HCT116 (cell line): ENCODE data around the gene MRPS17. TPM values are rescaled to one million over a fixed set of nuclear protein-coding genes. Genes with fewer than 3 reads are reported as not detected.

Experiments used
- ATAC-seq: fragments of 200-7000 bp; cut with Tn5 transposase; 2 replicates; pipeline ENCODE4 v1.9.1; 2020; ENCODE audit warnings: mild to moderate bottlenecking, moderate library complexity
- BruUV-seq: library from RNA; stranded (reverse); fragments of 400-500 nt; replicated peaks from 2 replicates; lab custom pipeline; 2021; lab: Mats Ljungman, UMichigan
- CTCF ChIA-PET: fragments of 300-600 bp; sonication (Branson Sonifier 250); formaldehyde crosslinking; loops from one replicate; lab custom pipeline; 2021; ENCODE audit warnings: antibody characterized with exemption; lab: Charles Lee
- POLR2A ChIA-PET: fragments of 300-600, 350-600 bp; sonication (Branson Sonifier 250); formaldehyde crosslinking; loops from one replicate; lab custom pipeline; 2021; ENCODE audit warnings: antibody characterized with exemption; lab: Charles Lee
- RAD21 ChIA-PET, 2 experiments: fragments of 300-600 bp; sonication (Branson Sonifier 250); formaldehyde crosslinking; loops; one replicate each; lab custom pipeline; 2023; ENCODE audit warnings: low total read pairs in 2 of 2; ENCODE audit not compliant: uncharacterized antibody in 2 of 2, unreplicated experiment in 2 of 2, low non-redundant PET in 1 of 2; lab: Charles Lee
- DNase-seq: peaks from one replicate; pipeline ENCODE4 v3.0.0-alpha.2; 2010; ENCODE audit warnings: low read depth, low spot score
- H2AFZ ChIP-seq: fragments of 200-600 bp; shearing (Covaris generic), sonication (generic); 2 replicates; pipeline ENCODE4 v1.6.1; 2017; ENCODE audit warnings: low read depth, mixed run types, mixed read lengths, antibody characterized with exemption, low read length; ENCODE audit not compliant: poor library complexity, severe bottlenecking
- H3K27ac ChIP-seq: 2 replicates; pipeline ENCODE4 v1.5.1; 2012; ENCODE audit warnings: low read depth, low read length
- H3K27me3 ChIP-seq: fragments of 200-600 bp; sonication (generic); 2 replicates; pipeline ENCODE4 v1.6.1; 2016; ENCODE audit warnings: mixed run types, low read length, mixed read lengths; ENCODE audit not compliant: insufficient read depth
- H3K36me3 ChIP-seq, 2 experiments: fragments of 200-500 bp in 1 of 2; fragments of 200-600 bp in 1 of 2; sonication (Bioruptor generic) in 1 of 2; sonication (generic) in 1 of 2; 2 replicates each; pipeline versions ENCODE4 v1.5.1 to v1.6.1; 2014 to 2016; ENCODE audit warnings: low read length in 2 of 2, inconsistent platforms in 1 of 2, mixed read lengths in 1 of 2, mixed run types in 1 of 2; ENCODE audit not compliant: insufficient read depth in 2 of 2, control insufficient read depth in 1 of 2
- H3K4me1 ChIP-seq, 2 experiments: fragments of 200-600 bp in 1 of 2; sonication (generic) in 1 of 2; 2 replicates each; pipeline versions ENCODE4 v1.5.1 to v1.6.1; 2012 to 2017; ENCODE audit warnings: low read length in 2 of 2, inconsistent platforms in 1 of 2, mild to moderate bottlenecking in 1 of 2, mixed read lengths in 1 of 2, mixed run types in 1 of 2, moderate library complexity in 1 of 2; ENCODE audit not compliant: insufficient read depth in 2 of 2, control insufficient read depth in 1 of 2
- H3K4me2 ChIP-seq: fragments of 200-600 bp; sonication (generic); 2 replicates; pipeline ENCODE4 v1.6.1; 2017; ENCODE audit warnings: mixed run types, low read length, mixed read lengths
- H3K4me3 ChIP-seq, 2 experiments: fragments of 200-600 bp in 1 of 2; sonication (generic) in 1 of 2; replicated peaks in 1 of 2; 2 replicates each; pipeline ENCODE4 v1.5.1; 2011 to 2016; ENCODE audit warnings: low read length in 2 of 2, control low read depth in 1 of 2, low read depth in 1 of 2, mild to moderate bottlenecking in 1 of 2, mixed read lengths in 1 of 2, mixed run types in 1 of 2
- H3K79me2 ChIP-seq: fragments of 200-600 bp; sonication (generic); 2 replicates; pipeline ENCODE4 v1.6.1; 2017; ENCODE audit warnings: mild to moderate bottlenecking, mixed run types, low read length, moderate library complexity, mixed read lengths; ENCODE audit not compliant: insufficient read depth
- H3K9ac ChIP-seq: fragments of 200-600 bp; sonication (generic); 2 replicates; pipeline ENCODE4 v1.6.1; 2016; ENCODE audit warnings: low read length, mixed read lengths
- H3K9me2 ChIP-seq: fragments of 200-600 bp; sonication (generic), shearing (Covaris generic); 2 replicates; pipeline ENCODE4 v1.6.1; 2017; ENCODE audit warnings: mixed run types, mild to moderate bottlenecking, moderate library complexity; ENCODE audit not compliant: insufficient read depth
- H3K9me3 ChIP-seq, 2 experiments: fragments of 200-500 bp in 1 of 2; fragments of 200-600 bp in 1 of 2; sonication (Bioruptor generic) in 1 of 2; sonication (generic) in 1 of 2; 2 replicates each; pipeline ENCODE4 v1.6.1; 2014 to 2017; ENCODE audit warnings: low read length in 2 of 2, mixed read lengths in 2 of 2, inconsistent platforms in 1 of 2, low read depth in 1 of 2, mild to moderate bottlenecking in 1 of 2, mixed run types in 1 of 2, moderate library complexity in 1 of 2; ENCODE audit not compliant: control insufficient read depth in 1 of 2, insufficient read depth in 1 of 2
- H4K20me1 ChIP-seq: fragments of 200-600 bp; sonication (generic), shearing (Covaris generic); 2 replicates; pipeline ENCODE4 v1.6.1; 2017; ENCODE audit warnings: mixed run types, mild to moderate bottlenecking, moderate library complexity; ENCODE audit not compliant: insufficient read depth
- ATF3 ChIP-seq: IDR thresholded peaks from 2 replicates; pipeline ENCODE4 v1.6.1; 2012
- CTCF ChIP-seq, 3 experiments: fragments of 200-600 bp in 1 of 3; sonication (generic) in 1 of 3; IDR thresholded peaks in 2 of 3; conservative IDR thresholded peaks in 1 of 3; 2 replicates each; pipeline ENCODE4 v1.5.1; 2012 to 2017; ENCODE audit warnings: low read depth in 2 of 3, low read length in 2 of 3, antibody characterized with exemption in 1 of 3, borderline replicate concordance in 1 of 3, control low read depth in 1 of 3, mild to moderate bottlenecking in 1 of 3, mixed read lengths in 1 of 3, mixed run types in 1 of 3, moderate library complexity in 1 of 3; ENCODE audit not compliant: insufficient read depth in 1 of 3
- EGR1 ChIP-seq: IDR thresholded peaks from 2 replicates; pipeline ENCODE4 v1.6.1; 2012; ENCODE audit warnings: low read depth
- ELF1 ChIP-seq: IDR thresholded peaks from 2 replicates; pipeline ENCODE4 v1.6.1; 2012; ENCODE audit warnings: low read depth, borderline replicate concordance
- EZH2 ChIP-seq: fragments of 200-600 bp; sonication (generic); IDR thresholded peaks from 2 replicates; pipeline ENCODE4 v1.6.1; 2017; ENCODE audit warnings: antibody characterized with exemption, mixed run types
- EZH2phosphoT487 ChIP-seq: fragments of 200-600 bp; IDR thresholded peaks from 2 replicates; pipeline ENCODE4 v1.6.1; 2018; ENCODE audit warnings: antibody characterized with exemption, borderline replicate concordance
- JUND ChIP-seq: IDR thresholded peaks from 2 replicates; pipeline ENCODE4 v1.6.1; 2012
- MAX ChIP-seq: IDR thresholded peaks from 2 replicates; pipeline ENCODE4 v1.6.1; 2012
- POLR2A ChIP-seq: IDR thresholded peaks from 2 replicates; pipeline ENCODE4 v1.7.0; 2011; ENCODE audit warnings: borderline replicate concordance; ENCODE audit not compliant: insufficient read depth, insufficient read length; ENCODE audit errors: extremely low read depth
- POLR2AphosphoS5 ChIP-seq: IDR thresholded peaks from 2 replicates; pipeline ENCODE4 v1.6.1; 2011; ENCODE audit warnings: mild to moderate bottlenecking, low read depth, low read length, moderate library complexity
- REST ChIP-seq: IDR thresholded peaks from 2 replicates; pipeline ENCODE4 v1.6.1; 2012; ENCODE audit warnings: low read depth
- SIN3A ChIP-seq: IDR thresholded peaks from 2 replicates; pipeline ENCODE4 v1.6.1; 2012; ENCODE audit warnings: low read depth
- SP1 ChIP-seq: IDR thresholded peaks from 2 replicates; pipeline ENCODE4 v1.6.1; 2012; ENCODE audit warnings: low read depth
- TCF7L2 ChIP-seq: IDR thresholded peaks from 2 replicates; pipeline ENCODE4 v1.7.0; 2011; ENCODE audit warnings: borderline replicate concordance, inconsistent platforms; ENCODE audit not compliant: insufficient read depth, insufficient read length; ENCODE audit errors: extremely low read depth
- YY1 ChIP-seq: IDR thresholded peaks from 2 replicates; pipeline ENCODE4 v1.6.1; 2011; ENCODE audit warnings: low read length, low read depth, moderate library complexity, mild to moderate bottlenecking; ENCODE audit not compliant: insufficient replicate concordance; ENCODE audit errors: extremely low read depth
- ZBTB33 ChIP-seq: IDR thresholded peaks from 2 replicates; pipeline ENCODE4 v1.6.1; 2011; ENCODE audit warnings: mild to moderate bottlenecking, low read length, moderate library complexity; ENCODE audit not compliant: insufficient replicate concordance; ENCODE audit errors: extremely low read depth
- ZNF274 ChIP-seq: fragments of 200-500 bp; sonication (Bioruptor generic); IDR thresholded peaks from 2 replicates; pipeline ENCODE4 v1.6.1; 2014; ENCODE audit warnings: mild to moderate bottlenecking, low read depth, low read length, inconsistent platforms
- intact Hi-C: fragments of 100-400 bp; cut with micrococcal nuclease; formaldehyde crosslinking; loops from 2 replicates; pipeline ENCODE4 v1.10.0; 2022
- total RNA-seq: library from RNA; stranded (reverse); gene quantifications from one replicate; pipeline ENCODE4 v1.2.1, GENCODE V29; 2021; ENCODE audit not compliant: unreplicated experiment

MRPS17 gene
- total RNA-seq, 1 experiment from 2014 or later: 27.5 TPM

GRCh38 chr7:55996856-55997500, 45.3 kb downstream of the MRPS17 start:
- Histone ChIP-seq H3K4me2 (no peak overlapping the region), H3K9ac (no peak overlapping the region), H4K20me1 (no peaks in the 10 kb centered on the region), H3K4me1 (no peaks in the 10 kb centered on the region), H3K27me3 (no peaks in the 10 kb centered on the region), H3K9me3 (no peaks in the 10 kb centered on the region), H3K9me2 (no peaks in the 10 kb centered on the region), H3K4me3 (no peak overlapping the region), H3K36me3 (peaks cover 4% of the 10 kb centered on the region in 2 experiments; a peak in 3 of 4 replicates), H3K27ac (no peak overlapping the region), H3K79me2 (no peaks in the 10 kb centered on the region), H2AFZ (no peak overlapping the region)
- TF ChIP-seq EZH2 (no peak), CTCF (IDR thresholded peaks at IDR 0.05 in 2 of 3, conservative IDR thresholded peaks at IDR 0.05 in 1 of 3; ENCODE audit: borderline replicate concordance in 1 of 3, insufficient read depth in 1 of 3, low read depth in 2 of 3, low read length in 2 of 3) (no peak), EZH2phosphoT487 (no peak), POLR2AphosphoS5 (no peak), ATF3 (no peak), POLR2A (no peak), EGR1 (no peak), YY1 (no peak), SIN3A (no peak), JUND (no peak), MAX (no peak), ELF1 (no peak), ZBTB33 (no peak), TCF7L2 (no peak), REST (no peak), ZNF274 (no peak), SP1 (no peak)
- intact Hi-C loops: no loop called here
- DNase-seq (no peak), ATAC-seq (no peak)
- RAD21 ChIA-PET: no interaction called here
- POLR2A ChIA-PET: no interaction called here
- CTCF ChIA-PET: no interaction called here
- BruUV-seq: no TSS peak
